ENCODE measurements around the gene GATC. TPM values are rescaled to one million over a fixed set of nuclear protein-coding genes. Genes with fewer than 3 reads are reported as not detected.

GATC gene
- total RNA-seq, 4 donors from 2014 or later: 18.6 to 37.1 (median 27.3) TPM

- no peak for TF ChIP-seq CTCF (IDR thresholded peaks at IDR 0.05)
- TF ChIP-seq POLR2A (IDR thresholded peaks at IDR 0.05): no peak
- Histone ChIP-seq H3K27me3 (no peaks in the 10 kb centered on the region), H3K36me3 (no peaks in the 10 kb centered on the region), H3K27ac (no peak overlapping the region), H3K4me1 (peaks cover 0 to 5% (median 0%) of the 10 kb centered on the region in 4 donors), H3K9me3 (no peaks in the 10 kb centered on the region), H3K4me3 (no peak overlapping the region)
- no peak for DNase-seq
Observed at GRCh38 chr12:120475643-120476042, 29.4 kb downstream of the GATC start.

GRCh38 chr12:120479458-120479857 lies 33.2 kb downstream of the GATC start:
- Histone ChIP-seq H3K4me1 (no peaks in the 10 kb centered on the region), H3K9me3 (no peaks in the 10 kb centered on the region), H3K36me3 (no peaks in the 10 kb centered on the region), H3K27ac (no peak overlapping the region), H3K27me3 (no peaks in the 10 kb centered on the region), H3K4me3 (no peak overlapping the region)
- no peak for DNase-seq
- no peak for TF ChIP-seq POLR2A (IDR thresholded peaks at IDR 0.05)
- TF ChIP-seq CTCF (IDR thresholded peaks at IDR 0.05): no peak

GRCh38 chr12:120480211-120480610 lies 34.0 kb downstream of the GATC start:
- Histone ChIP-seq H3K9me3 (no peaks in the 10 kb centered on the region), H3K27ac (no peak overlapping the region), H3K4me1 (no peaks in the 10 kb centered on the region), H3K36me3 (no peaks in the 10 kb centered on the region), H3K4me3 (no peak overlapping the region), H3K27me3 (no peaks in the 10 kb centered on the region)
- DNase-seq: no peak
- TF ChIP-seq CTCF (IDR thresholded peaks at IDR 0.05): no peak
- no peak for TF ChIP-seq POLR2A (IDR thresholded peaks at IDR 0.05)

GRCh38 chr12:120481022-120481767 lies 35.0 kb downstream of the GATC start:
- H3K9me3 ChIP-seq: no peaks in the 10 kb centered on the region
- H3K36me3 ChIP-seq: no peaks in the 10 kb centered on the region
- TF ChIP-seq CTCF (IDR thresholded peaks at IDR 0.05): no peak
- no peak for TF ChIP-seq POLR2A (IDR thresholded peaks at IDR 0.05)
- H3K27me3 ChIP-seq: no peaks in the 10 kb centered on the region
- no peak for DNase-seq
- no peaks in the 10 kb centered on the region for H3K4me1 ChIP-seq
- no peak overlapping the region for H3K27ac ChIP-seq
- no peak overlapping the region for H3K4me3 ChIP-seq

GRCh38 chr12:120483621-120484020 lies 37.4 kb downstream of the GATC start:
- DNase-seq: no peak
- Histone ChIP-seq H3K27ac (no peak overlapping the region), H3K36me3 (no peaks in the 10 kb centered on the region), H3K4me3 (no peak overlapping the region), H3K4me1 (no peaks in the 10 kb centered on the region), H3K27me3 (no peaks in the 10 kb centered on the region), H3K9me3 (no peaks in the 10 kb centered on the region)
- TF ChIP-seq CTCF (IDR thresholded peaks at IDR 0.05): no peak
- TF ChIP-seq POLR2A (IDR thresholded peaks at IDR 0.05): no peak

Data from Peyer's patch (tissue), 4 donors.